CD4-positive, CD25-positive, alpha-beta regulatory T cell (primary cell): ENCODE data around the gene RAB15. TPM values are rescaled to one million over a fixed set of nuclear protein-coding genes. Genes with fewer than 3 reads are reported as not detected.

Source experiments
- ATAC-seq, 2 donors: fragments of 150-1000 bp; cut with Tn5 transposase; one replicate each; pipeline ENCODE4 v1.10.0; 2021; ENCODE audit warnings: low read depth in 2 of 2, moderate number of reproducible peaks in 2 of 2, moderate library complexity in 1 of 2
- DNase-seq, 3 donors: peaks; one replicate each; pipeline versions ENCODE4 v3.0.0 to v3.0.0-alpha.2; 2012 to 2022; ENCODE audit warnings: mixed read lengths in 1 of 3
- H3K27ac ChIP-seq: one replicate; pipeline ENCODE4 v1.7.0; 2013; ENCODE audit warnings: mild to moderate bottlenecking, low read length; ENCODE audit not compliant: insufficient read depth, poor library complexity, severe bottlenecking
- H3K27me3 ChIP-seq: one replicate; pipeline ENCODE4 v1.7.0; 2013; ENCODE audit warnings: low read length; ENCODE audit not compliant: control insufficient read depth, insufficient read depth
- H3K36me3 ChIP-seq: one replicate; pipeline ENCODE4 v1.7.0; 2013; ENCODE audit warnings: mild to moderate bottlenecking, low read length, moderate library complexity; ENCODE audit not compliant: control insufficient read depth, insufficient read depth
- H3K4me1 ChIP-seq: 2 replicates; pipeline ENCODE4 v1.7.0; 2013; ENCODE audit warnings: mild to moderate bottlenecking, low read length; ENCODE audit not compliant: insufficient read depth, control insufficient read depth, poor library complexity, severe bottlenecking
- H3K4me3 ChIP-seq: one replicate; pipeline ENCODE4 v1.7.0; 2013; ENCODE audit warnings: low read depth, mild to moderate bottlenecking, low read length, moderate library complexity
- H3K9me3 ChIP-seq, 2 experiments: 1 replicate in 1 of 2; 2 replicates in 1 of 2; pipeline ENCODE4 v1.7.0; 2013; ENCODE audit warnings: low read length in 2 of 2, mild to moderate bottlenecking in 1 of 2, moderate library complexity in 1 of 2; ENCODE audit not compliant: control insufficient read depth in 2 of 2
- H3K27ac Mint-ChIP-seq, 3 donors: one replicate each; pipeline ENCODE4 v1.8.0; 2020 to 2022; ENCODE audit warnings: mild to moderate bottlenecking in 3 of 3, mixed read lengths in 3 of 3, moderate library complexity in 2 of 3
- H3K27me3 Mint-ChIP-seq: one replicate; pipeline ENCODE4 v1.8.0; 2022; ENCODE audit warnings: mild to moderate bottlenecking, mixed read lengths
- H3K36me3 Mint-ChIP-seq: one replicate; pipeline ENCODE4 v1.8.0; 2020; ENCODE audit warnings: mixed read lengths
- H3K4me1 Mint-ChIP-seq, 4 donors: one replicate each; pipeline ENCODE4 v1.8.0; 2020 to 2022; ENCODE audit warnings: mixed read lengths in 4 of 4, mild to moderate bottlenecking in 1 of 4
- H3K4me3 Mint-ChIP-seq, 4 donors: one replicate each; pipeline ENCODE4 v1.8.0; 2020 to 2022; ENCODE audit warnings: mild to moderate bottlenecking in 4 of 4, mixed read lengths in 4 of 4, moderate library complexity in 3 of 4
- H3K9me3 Mint-ChIP-seq, 7 donors: one replicate each; pipeline ENCODE4 v1.8.0; 2020 to 2022; ENCODE audit warnings: mixed read lengths in 7 of 7, mild to moderate bottlenecking in 3 of 7, moderate library complexity in 2 of 7
- polyA plus RNA-seq, 4 donors: library from polyadenylated mRNA; unstranded; fragments of 300-500 nt; fragmentation: Illumina TruSeq; gene quantifications; one replicate each; pipeline ENCODE4 v1.2.3, GENCODE V29; 2021
- total RNA-seq: library from RNA; stranded (reverse); gene quantifications from one replicate; pipeline ENCODE4 v1.2.3, GENCODE V29; 2022

Gene RAB15
- total and polyA plus RNA-seq, 5 donors from 2014 or later: 3.0 to 6.5 (median 3.3) TPM

DNA sequence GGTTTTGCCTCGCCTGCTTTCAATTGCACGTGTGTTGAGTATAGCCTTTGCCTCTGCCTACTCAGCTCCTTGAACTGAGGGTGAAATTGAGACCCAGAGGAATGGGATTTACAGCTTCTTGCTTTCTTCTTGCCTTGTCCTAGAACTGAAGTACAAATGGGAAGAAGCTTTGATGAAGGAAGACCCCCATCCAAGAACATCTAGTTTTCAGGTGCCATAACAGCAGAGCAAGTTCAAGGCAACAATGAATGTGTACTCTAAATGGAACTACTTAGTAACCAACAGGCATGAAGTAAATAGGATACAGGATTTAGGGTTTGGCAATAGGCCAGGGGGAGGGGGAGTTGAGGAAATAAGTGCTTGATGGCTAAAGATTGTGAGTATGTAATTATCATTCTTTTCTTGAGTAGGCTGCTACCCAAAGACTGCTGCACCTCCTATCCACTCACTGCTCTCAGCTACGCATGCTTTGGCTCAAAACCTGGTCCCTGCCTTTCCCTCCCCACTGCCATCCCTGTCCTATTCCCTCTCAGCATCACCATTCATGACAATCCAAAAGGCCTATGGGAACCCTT lies 31.7 kb downstream of the RAB15 start:
- no peak for ATAC-seq
- Mint-ChIP-seq H3K9me3 (no peaks in the 10 kb centered on the region), H3K27ac (peak overlapping the region in 2 of 3 donors; percentile 83 to 84), H3K27me3 (no peaks in the 10 kb centered on the region), H3K4me3 (peak overlapping the region in 2 of 4 donors; percentile 6 to 56), H3K4me1 (peaks cover 25 to 90% (median 55%) of the 10 kb centered on the region in 4 donors), H3K36me3 (peaks cover 33% of the 10 kb centered on the region)
- Histone ChIP-seq H3K4me1 (peaks cover 11% of the 10 kb centered on the region), H3K4me3 (no peak overlapping the region), H3K27ac (no peak overlapping the region), H3K27me3 (no peaks in the 10 kb centered on the region), H3K36me3 (peaks cover 52% of the 10 kb centered on the region), H3K9me3 (no peaks in the 10 kb centered on the region)
- DNase-seq: no peak

DNA sequence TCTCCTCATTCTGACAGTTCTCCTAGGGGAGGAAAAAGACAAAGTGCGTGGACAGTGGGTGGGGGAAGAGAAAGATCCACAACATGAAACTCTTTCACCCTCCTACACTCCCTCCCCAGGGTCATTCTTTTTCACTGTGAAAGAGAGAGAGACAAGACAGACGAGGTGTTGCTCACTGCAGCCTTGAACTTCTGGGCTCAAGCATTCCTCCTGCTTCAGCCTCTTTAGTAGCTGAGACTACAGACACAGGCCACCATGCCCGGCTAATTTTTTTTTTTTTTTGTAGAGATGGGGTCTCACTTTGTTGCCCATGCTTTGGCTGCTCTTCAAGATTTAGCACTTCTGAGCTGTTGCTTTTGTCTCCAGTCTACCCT lies 32.3 kb downstream of the RAB15 start:
- H3K36me3 Mint-ChIP-seq: peaks cover 32% of the 10 kb centered on the region
- Histone ChIP-seq H3K27me3 (no peaks in the 10 kb centered on the region), H3K4me1 (peaks cover 16% of the 10 kb centered on the region), H3K4me3 (no peak overlapping the region), H3K36me3 (peaks cover 50% of the 10 kb centered on the region), H3K27ac (no peak overlapping the region), H3K9me3 (no peaks in the 10 kb centered on the region)
- DNase-seq (no peak), ATAC-seq (no peak)
- H3K27ac Mint-ChIP-seq: peak overlapping the region; percentile 4 to 83 (median 66)
- H3K4me3 Mint-ChIP-seq: peak overlapping the region in 2 of 4 donors; percentile 6 to 21
- no peaks in the 10 kb centered on the region for H3K27me3 Mint-ChIP-seq
- H3K9me3 Mint-ChIP-seq: no peaks in the 10 kb centered on the region
- peaks cover 29 to 92% (median 58%) of the 10 kb centered on the region in 4 donors for H3K4me1 Mint-ChIP-seq

- H3K27ac Mint-ChIP-seq: peak overlapping the region; percentile 59 to 83 (median 66)
- no peaks in the 10 kb centered on the region for H3K9me3 Mint-ChIP-seq
- peaks cover 20% of the 10 kb centered on the region for H3K4me1 ChIP-seq
- H3K36me3 Mint-ChIP-seq: peaks cover 35% of the 10 kb centered on the region
- no peak overlapping the region for H3K27ac ChIP-seq
- no peaks in the 10 kb centered on the region for H3K27me3 Mint-ChIP-seq
- H3K9me3 ChIP-seq: no peaks in the 10 kb centered on the region
- H3K4me3 Mint-ChIP-seq: peak overlapping the region in 1 of 4 donors; percentile 42
- H3K4me1 Mint-ChIP-seq: peaks cover 35 to 92% (median 62%) of the 10 kb centered on the region in 4 donors
- peaks cover 52% of the 10 kb centered on the region for H3K36me3 ChIP-seq
- ATAC-seq (no peak), DNase-seq (no peak)
- no peaks in the 10 kb centered on the region for H3K27me3 ChIP-seq
- no peak overlapping the region for H3K4me3 ChIP-seq
These were observed 32.9 kb downstream of the RAB15 start for GRCh38 chr14:64938972-64939816.

DNA sequence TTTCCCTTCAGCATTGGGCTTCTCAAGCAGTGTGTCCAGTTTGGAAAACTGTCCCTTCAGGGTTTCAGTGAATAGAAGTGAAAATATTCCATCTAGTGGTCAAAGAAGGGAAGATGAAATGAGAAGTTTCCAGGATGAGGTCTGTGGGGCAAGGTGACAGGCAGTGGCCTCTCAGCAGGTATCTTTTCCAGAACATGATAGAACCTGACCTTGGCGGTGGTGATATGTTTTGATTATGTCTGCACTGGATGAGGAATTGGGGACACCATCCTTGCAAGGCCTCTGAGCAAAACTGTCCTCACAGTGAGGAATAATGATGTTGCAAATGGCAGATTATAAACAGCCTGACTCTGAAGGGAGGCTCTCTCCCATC lies 34.3 kb downstream of the RAB15 start:
- H3K27me3 Mint-ChIP-seq: no peaks in the 10 kb centered on the region
- Histone ChIP-seq H3K27me3 (no peaks in the 10 kb centered on the region), H3K36me3 (peaks cover 57% of the 10 kb centered on the region), H3K27ac (no peak overlapping the region), H3K4me3 (no peak overlapping the region), H3K4me1 (peaks cover 25% of the 10 kb centered on the region), H3K9me3 (no peaks in the 10 kb centered on the region)
- ATAC-seq: no peak
- peaks cover 40% of the 10 kb centered on the region for H3K36me3 Mint-ChIP-seq
- peaks cover 35 to 82% (median 66%) of the 10 kb centered on the region in 4 donors for H3K4me1 Mint-ChIP-seq
- DNase-seq: no peak
- peak overlapping the region; percentile 76 to 83 (median 78) for H3K27ac Mint-ChIP-seq
- H3K9me3 Mint-ChIP-seq: no peaks in the 10 kb centered on the region
- H3K4me3 Mint-ChIP-seq: no peak overlapping the region

- Histone ChIP-seq H3K36me3 (peaks cover 58% of the 10 kb centered on the region), H3K4me1 (peaks cover 25% of the 10 kb centered on the region), H3K27me3 (no peaks in the 10 kb centered on the region), H3K4me3 (no peak overlapping the region), H3K9me3 (no peaks in the 10 kb centered on the region), H3K27ac (no peak overlapping the region)
- H3K36me3 Mint-ChIP-seq: peaks cover 38% of the 10 kb centered on the region
- no peaks in the 10 kb centered on the region for H3K27me3 Mint-ChIP-seq
- peaks cover 35 to 82% (median 65%) of the 10 kb centered on the region in 4 donors for H3K4me1 Mint-ChIP-seq
- no peak for ATAC-seq
- DNase-seq: no peak
- peak overlapping the region; percentile 76 to 83 (median 78) for H3K27ac Mint-ChIP-seq
- H3K9me3 Mint-ChIP-seq: no peaks in the 10 kb centered on the region
- H3K4me3 Mint-ChIP-seq: no peak overlapping the region
These were observed 34.8 kb downstream of the RAB15 start for GRCh38 chr14:64937171-64937820.

DNA sequence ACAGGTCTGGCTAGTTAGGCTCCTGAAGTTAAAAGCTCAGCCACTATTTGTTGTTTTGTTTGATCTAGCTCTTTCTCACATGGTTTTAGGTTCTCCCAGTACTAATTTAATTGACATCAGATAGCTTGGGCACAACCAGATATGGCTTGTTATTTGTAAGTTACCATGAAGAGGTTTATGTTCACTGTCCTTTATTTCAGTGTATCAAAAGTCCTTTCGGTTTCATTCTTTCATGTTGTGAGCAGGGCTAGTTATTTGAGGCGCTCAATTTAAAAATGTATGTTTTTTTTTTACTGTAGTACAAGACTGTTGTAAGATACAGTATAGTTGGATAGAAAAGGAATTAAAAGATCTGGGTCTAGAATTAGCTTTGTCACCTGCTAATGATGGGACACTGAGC lies 36.6 kb downstream of the RAB15 start:
- ATAC-seq (peak; percentile 65 to 81), DNase-seq (peak in 2 of 3 donors; percentile 35 to 63)
- peak overlapping the region; percentile 76 for H3K4me3 ChIP-seq
- H3K4me1 Mint-ChIP-seq: peaks cover 31 to 77% (median 71%) of the 10 kb centered on the region in 4 donors
- no peaks in the 10 kb centered on the region for H3K9me3 Mint-ChIP-seq
- no peaks in the 10 kb centered on the region for H3K9me3 ChIP-seq
- H3K27me3 Mint-ChIP-seq: no peaks in the 10 kb centered on the region
- H3K27ac ChIP-seq: peak overlapping the region; percentile 66
- H3K4me3 Mint-ChIP-seq: peak overlapping the region; percentile 11 to 79 (median 44)
- H3K36me3 ChIP-seq: peaks cover 50% of the 10 kb centered on the region
- peaks cover 35% of the 10 kb centered on the region for H3K4me1 ChIP-seq
- peaks cover 35% of the 10 kb centered on the region for H3K36me3 Mint-ChIP-seq
- H3K27ac Mint-ChIP-seq: peak overlapping the region; percentile 76 to 94 (median 90)
- no peaks in the 10 kb centered on the region for H3K27me3 ChIP-seq

GRCh38 chr14:64934338-64934929 lies 37.7 kb downstream of the RAB15 start:
- Mint-ChIP-seq H3K9me3 (no peaks in the 10 kb centered on the region), H3K27me3 (no peaks in the 10 kb centered on the region), H3K27ac (peak overlapping the region; percentile 76 to 90 (median 84)), H3K36me3 (peaks cover 35% of the 10 kb centered on the region), H3K4me3 (peak overlapping the region in 2 of 4 donors; percentile 28 to 50), H3K4me1 (peaks cover 34 to 78% (median 65%) of the 10 kb centered on the region in 4 donors)
- peaks cover 46% of the 10 kb centered on the region for H3K4me1 ChIP-seq
- no peaks in the 10 kb centered on the region for H3K27me3 ChIP-seq
- no peak overlapping the region for H3K4me3 ChIP-seq
- H3K36me3 ChIP-seq: peaks cover 46% of the 10 kb centered on the region
- H3K27ac ChIP-seq: no peak overlapping the region
- no peak for ATAC-seq
- no peaks in the 10 kb centered on the region for H3K9me3 ChIP-seq
- no peak for DNase-seq
